ENCODE data around the gene TSPO. TPM values are rescaled to one million over a fixed set of nuclear protein-coding genes. Genes with fewer than 3 reads are reported as not detected.

Gene TSPO
- total and polyA plus RNA-seq, 5 donors from 2014 or later, result 79.9 to 603 (median 386) TPM

DNA sequence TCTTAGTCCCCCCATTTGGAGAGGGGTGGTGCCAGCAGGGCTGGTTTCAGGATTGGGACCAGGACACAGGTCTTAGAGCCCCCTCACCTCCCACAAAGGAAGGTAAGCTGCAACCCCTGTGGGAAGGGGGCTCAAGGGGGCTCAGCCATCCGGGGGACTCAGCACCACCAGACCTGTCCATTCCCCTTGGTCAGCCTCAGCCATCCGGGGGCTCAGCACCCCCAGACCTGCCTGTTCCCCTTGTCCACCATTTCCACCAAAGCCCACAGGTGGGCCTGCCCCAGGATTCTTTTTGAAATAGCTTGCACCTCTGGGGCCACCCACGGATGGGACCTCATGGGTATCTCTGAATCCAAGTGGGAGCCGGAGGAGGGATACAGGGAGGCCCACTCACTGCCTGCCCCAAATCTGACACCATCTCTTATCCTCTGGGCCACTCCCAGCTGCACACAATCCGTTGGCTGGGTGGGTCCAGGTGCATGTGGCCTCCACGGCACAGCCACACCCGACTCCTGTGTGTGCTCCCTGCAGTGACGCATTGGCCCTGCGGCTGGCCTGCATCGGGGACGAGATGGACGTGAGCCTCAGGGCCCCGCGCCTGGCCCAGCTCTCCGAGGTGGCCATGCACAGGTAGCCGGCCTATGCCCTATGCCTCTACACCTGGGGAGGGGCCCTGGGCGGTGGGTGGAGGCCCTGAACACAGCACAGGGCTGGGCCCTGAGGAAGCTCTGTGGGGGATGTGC lies 24.0 kb upstream of the TSPO start:
- no peaks in the 10 kb centered on the region for H3K9me3 ChIP-seq (ENCODE audit: control insufficient read depth in 2 of 2, low read length in 2 of 2)
- DNase-seq (no peak), ATAC-seq (ENCODE audit: low read depth in 2 of 2) (no peak)
- H3K4me3 ChIP-seq (ENCODE audit: low read depth, low read length), result no peak overlapping the region
- no peak overlapping the region for H3K27ac ChIP-seq (ENCODE audit: insufficient read depth, low read length, poor library complexity, severe bottlenecking)
- Mint-ChIP-seq H3K4me1 (no peaks in the 10 kb centered on the region), H3K36me3 (no peaks in the 10 kb centered on the region), H3K27ac (peak overlapping the region in 1 of 3 donors; percentile 42), H3K27me3 (no peaks in the 10 kb centered on the region), H3K9me3 (no peaks in the 10 kb centered on the region), H3K4me3 (peak overlapping the region in 1 of 4 donors; percentile 51)
- H3K4me1 ChIP-seq (ENCODE audit: control insufficient read depth, insufficient read depth, low read length, poor library complexity, severe bottlenecking), result no peaks in the 10 kb centered on the region
- H3K36me3 ChIP-seq (ENCODE audit: control insufficient read depth, insufficient read depth, low read length), result no peaks in the 10 kb centered on the region
- no peaks in the 10 kb centered on the region for H3K27me3 ChIP-seq (ENCODE audit: control insufficient read depth, insufficient read depth, low read length)

DNA sequence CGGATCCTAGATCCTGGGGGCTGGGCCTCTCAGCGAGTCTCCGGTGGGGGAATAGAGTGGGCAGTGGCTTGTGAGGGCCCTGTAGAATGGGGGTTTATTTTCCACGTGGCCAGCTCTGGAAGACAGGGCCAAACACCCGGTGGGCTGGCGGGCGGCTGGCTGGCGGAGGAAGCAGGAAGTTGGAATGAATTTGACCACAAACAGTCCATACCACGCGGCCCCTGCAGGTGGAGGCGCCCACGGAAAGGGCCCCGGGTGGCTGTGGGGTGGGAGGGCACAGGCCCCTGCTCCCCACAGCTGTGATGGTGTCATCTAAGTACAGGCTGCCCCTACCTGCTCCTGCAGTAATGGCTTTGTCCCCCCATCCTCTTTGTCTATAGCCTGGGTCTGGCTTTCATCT lies 23.2 kb upstream of the TSPO start:
- Histone ChIP-seq H3K27me3 (ENCODE audit: control insufficient read depth, insufficient read depth, low read length) (no peaks in the 10 kb centered on the region), H3K4me3 (ENCODE audit: low read depth, low read length) (no peak overlapping the region), H3K27ac (ENCODE audit: insufficient read depth, low read length, poor library complexity, severe bottlenecking) (no peak overlapping the region), H3K36me3 (ENCODE audit: control insufficient read depth, insufficient read depth, low read length) (peaks cover 5% of the 10 kb centered on the region), H3K9me3 (ENCODE audit: control insufficient read depth in 2 of 2, low read length in 2 of 2) (no peaks in the 10 kb centered on the region), H3K4me1 (ENCODE audit: control insufficient read depth, insufficient read depth, low read length, poor library complexity, severe bottlenecking) (no peaks in the 10 kb centered on the region)
- no peak overlapping the region for H3K27ac Mint-ChIP-seq
- peaks cover under 1% of the 10 kb centered on the region for H3K36me3 Mint-ChIP-seq
- H3K9me3 Mint-ChIP-seq, result no peaks in the 10 kb centered on the region
- no peak for ATAC-seq (ENCODE audit: low read depth in 2 of 2)
- DNase-seq, result no peak
- no peaks in the 10 kb centered on the region for H3K4me1 Mint-ChIP-seq
- no peaks in the 10 kb centered on the region for H3K27me3 Mint-ChIP-seq
- H3K4me3 Mint-ChIP-seq, result no peak overlapping the region

DNA sequence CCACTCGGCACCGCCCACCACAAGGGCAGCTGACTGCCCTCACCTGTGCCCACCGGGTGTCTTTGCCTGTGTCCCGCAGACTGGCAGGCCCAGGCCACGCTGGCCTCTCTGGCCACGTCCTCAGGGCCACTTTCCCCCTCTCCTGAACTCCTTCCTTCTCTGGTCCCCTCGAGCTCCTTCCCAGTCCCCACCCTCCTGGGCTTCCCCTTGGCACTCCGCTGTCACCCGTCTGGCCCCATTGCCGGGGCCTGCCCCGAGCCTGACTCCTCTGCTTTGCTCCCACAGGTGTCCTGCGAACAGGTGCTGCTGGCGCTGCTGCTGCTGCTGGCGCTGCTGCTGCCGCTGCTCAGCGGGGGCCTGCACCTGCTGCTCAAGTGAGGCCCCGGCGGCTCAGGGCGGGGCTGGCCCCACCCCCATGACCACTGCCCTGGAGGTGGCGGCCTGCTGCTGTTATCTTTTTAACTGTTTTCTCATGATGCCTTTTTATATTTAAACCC lies 22.4 kb upstream of the TSPO start:
- peaks cover 5% of the 10 kb centered on the region for H3K36me3 Mint-ChIP-seq
- no peak overlapping the region for H3K4me3 Mint-ChIP-seq
- Histone ChIP-seq H3K4me1 (ENCODE audit: control insufficient read depth, insufficient read depth, low read length, poor library complexity, severe bottlenecking) (no peaks in the 10 kb centered on the region), H3K4me3 (ENCODE audit: low read depth, low read length) (no peak overlapping the region), H3K27ac (ENCODE audit: insufficient read depth, low read length, poor library complexity, severe bottlenecking) (no peak overlapping the region), H3K36me3 (ENCODE audit: control insufficient read depth, insufficient read depth, low read length) (peaks cover 5% of the 10 kb centered on the region), H3K9me3 (ENCODE audit: control insufficient read depth in 2 of 2, low read length in 2 of 2) (no peaks in the 10 kb centered on the region), H3K27me3 (ENCODE audit: control insufficient read depth, insufficient read depth, low read length) (no peaks in the 10 kb centered on the region)
- H3K9me3 Mint-ChIP-seq, result no peaks in the 10 kb centered on the region
- no peak for ATAC-seq (ENCODE audit: low read depth in 2 of 2)
- peaks cover 0 to 2% (median 0%) of the 10 kb centered on the region in 4 donors for H3K4me1 Mint-ChIP-seq
- H3K27ac Mint-ChIP-seq, result peak overlapping the region in 1 of 3 donors; percentile 69
- no peaks in the 10 kb centered on the region for H3K27me3 Mint-ChIP-seq
- DNase-seq, result no peak

- H3K36me3 Mint-ChIP-seq, result peaks cover 5% of the 10 kb centered on the region
- no peaks in the 10 kb centered on the region for H3K27me3 ChIP-seq (ENCODE audit: control insufficient read depth, insufficient read depth, low read length)
- no peak overlapping the region for H3K4me3 Mint-ChIP-seq
- H3K4me3 ChIP-seq (ENCODE audit: low read depth, low read length), result no peak overlapping the region
- H3K27ac Mint-ChIP-seq, result no peak overlapping the region
- H3K4me1 ChIP-seq (ENCODE audit: control insufficient read depth, insufficient read depth, low read length, poor library complexity, severe bottlenecking), result no peaks in the 10 kb centered on the region
- H3K9me3 ChIP-seq (ENCODE audit: control insufficient read depth in 2 of 2, low read length in 2 of 2), result no peaks in the 10 kb centered on the region
- DNase-seq (no peak), ATAC-seq (ENCODE audit: low read depth in 2 of 2) (no peak)
- peaks cover 5% of the 10 kb centered on the region for H3K36me3 ChIP-seq (ENCODE audit: control insufficient read depth, insufficient read depth, low read length)
- H3K9me3 Mint-ChIP-seq, result no peaks in the 10 kb centered on the region
- H3K4me1 Mint-ChIP-seq, result peaks cover 0 to 2% (median 0%) of the 10 kb centered on the region in 4 donors
- H3K27ac ChIP-seq (ENCODE audit: insufficient read depth, low read length, poor library complexity, severe bottlenecking), result no peak overlapping the region
- H3K27me3 Mint-ChIP-seq, result no peaks in the 10 kb centered on the region
Observed at GRCh38 chr22:43129426-43130425, 21.6 kb upstream of the TSPO start.

GRCh38 chr22:43131773-43132501 lies 19.4 kb upstream of the TSPO start:
- H3K9me3 ChIP-seq (ENCODE audit: control insufficient read depth in 2 of 2, low read length in 2 of 2), result no peaks in the 10 kb centered on the region
- H3K27me3 ChIP-seq (ENCODE audit: control insufficient read depth, insufficient read depth, low read length), result no peaks in the 10 kb centered on the region
- H3K4me1 Mint-ChIP-seq, result peaks cover 0 to 6% (median 2%) of the 10 kb centered on the region in 4 donors
- no peaks in the 10 kb centered on the region for H3K9me3 Mint-ChIP-seq
- H3K36me3 Mint-ChIP-seq, result peaks cover 5% of the 10 kb centered on the region
- peaks cover 8% of the 10 kb centered on the region for H3K36me3 ChIP-seq (ENCODE audit: control insufficient read depth, insufficient read depth, low read length)
- ATAC-seq (ENCODE audit: low read depth in 2 of 2) (no peak), DNase-seq (no peak)
- H3K4me3 Mint-ChIP-seq, result no peak overlapping the region
- H3K4me3 ChIP-seq (ENCODE audit: low read depth, low read length), result no peak overlapping the region
- no peak overlapping the region for H3K27ac ChIP-seq (ENCODE audit: insufficient read depth, low read length, poor library complexity, severe bottlenecking)
- H3K27ac Mint-ChIP-seq, result no peak overlapping the region
- H3K27me3 Mint-ChIP-seq, result no peaks in the 10 kb centered on the region
- no peaks in the 10 kb centered on the region for H3K4me1 ChIP-seq (ENCODE audit: control insufficient read depth, insufficient read depth, low read length, poor library complexity, severe bottlenecking)

DNA sequence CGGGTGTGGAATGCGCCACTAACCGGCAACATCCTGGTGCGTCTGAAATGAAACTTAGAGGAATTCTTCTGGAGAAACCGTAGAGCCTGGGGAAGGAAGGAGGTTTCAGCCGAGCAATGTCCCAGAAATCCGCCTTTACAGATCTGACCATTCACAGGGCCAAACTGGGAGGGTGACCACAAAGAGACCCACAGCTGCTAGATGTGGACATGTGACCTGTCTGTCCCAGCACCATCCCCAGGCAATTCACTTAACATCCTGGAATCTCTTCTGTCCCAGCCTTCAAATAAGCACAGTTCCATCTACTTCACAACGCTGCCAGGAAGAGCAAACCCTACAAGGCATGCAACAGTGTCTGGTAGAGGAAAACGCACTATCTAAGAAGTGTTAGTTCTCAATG lies 18.0 kb upstream of the TSPO start:
- Mint-ChIP-seq H3K27me3 (no peaks in the 10 kb centered on the region), H3K36me3 (peaks cover 5% of the 10 kb centered on the region), H3K4me3 (no peak overlapping the region), H3K9me3 (no peaks in the 10 kb centered on the region), H3K4me1 (peaks cover 0 to 9% (median 2%) of the 10 kb centered on the region in 4 donors), H3K27ac (no peak overlapping the region)
- Histone ChIP-seq H3K4me1 (ENCODE audit: control insufficient read depth, insufficient read depth, low read length, poor library complexity, severe bottlenecking) (no peaks in the 10 kb centered on the region), H3K4me3 (ENCODE audit: low read depth, low read length) (no peak overlapping the region), H3K27me3 (ENCODE audit: control insufficient read depth, insufficient read depth, low read length) (no peaks in the 10 kb centered on the region), H3K27ac (ENCODE audit: insufficient read depth, low read length, poor library complexity, severe bottlenecking) (no peak overlapping the region), H3K36me3 (ENCODE audit: control insufficient read depth, insufficient read depth, low read length) (peaks cover 18% of the 10 kb centered on the region), H3K9me3 (ENCODE audit: control insufficient read depth in 2 of 2, low read length in 2 of 2) (no peaks in the 10 kb centered on the region)
- ATAC-seq (ENCODE audit: low read depth in 2 of 2) (no peak), DNase-seq (no peak)

DNA sequence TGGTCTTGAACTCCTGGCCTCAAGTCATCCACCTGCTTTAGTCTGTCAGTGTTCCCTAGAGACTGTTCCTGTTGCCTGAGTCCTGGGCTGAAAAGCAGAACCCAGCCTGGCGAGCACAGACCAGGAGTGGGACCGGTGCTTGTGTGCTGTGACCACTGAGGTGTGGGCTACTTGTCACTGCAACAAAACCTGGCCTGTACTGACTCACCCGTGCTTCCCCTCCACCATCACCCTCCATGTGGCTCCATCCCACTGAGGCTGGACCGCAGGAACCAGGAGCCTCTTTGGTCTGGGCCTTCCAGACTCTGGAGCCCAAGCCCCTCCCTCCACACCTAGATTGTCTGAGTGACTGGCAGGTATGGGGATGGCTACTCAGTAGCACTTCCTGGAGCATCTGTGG lies 16.8 kb upstream of the TSPO start:
- Mint-ChIP-seq H3K9me3 (no peaks in the 10 kb centered on the region), H3K36me3 (peaks cover 10% of the 10 kb centered on the region), H3K4me1 (peaks cover 0 to 15% (median 5%) of the 10 kb centered on the region in 4 donors), H3K4me3 (no peak overlapping the region), H3K27ac (no peak overlapping the region), H3K27me3 (no peaks in the 10 kb centered on the region)
- Histone ChIP-seq H3K4me3 (ENCODE audit: low read depth, low read length) (no peak overlapping the region), H3K27me3 (ENCODE audit: control insufficient read depth, insufficient read depth, low read length) (no peaks in the 10 kb centered on the region), H3K4me1 (ENCODE audit: control insufficient read depth, insufficient read depth, low read length, poor library complexity, severe bottlenecking) (no peaks in the 10 kb centered on the region), H3K36me3 (ENCODE audit: control insufficient read depth, insufficient read depth, low read length) (peaks cover 25% of the 10 kb centered on the region), H3K27ac (ENCODE audit: insufficient read depth, low read length, poor library complexity, severe bottlenecking) (no peak overlapping the region), H3K9me3 (ENCODE audit: control insufficient read depth in 2 of 2, low read length in 2 of 2) (no peaks in the 10 kb centered on the region)
- DNase-seq, result no peak
- ATAC-seq (ENCODE audit: low read depth in 2 of 2), result no peak

All from CD4-positive, CD25-positive, alpha-beta regulatory T cell (primary cell).